T-cell (primary cell): ENCODE results near the gene PLCL2. TPM values are rescaled to one million over a fixed set of nuclear protein-coding genes. Genes with fewer than 3 reads are reported as not detected.
"Not testable (repeated sequence)": the region's sequence is repeated elsewhere in the genome, so short reads cannot be mapped to it uniquely, and the experiment has no call there.

Experiments
- ATAC-seq, 4 experiments: fragments of 200-7000 bp in 3 of 4; fragments of 150-1000 bp in 1 of 4; cut with Tn5 transposase; replicated peaks in 1 of 4; 1 replicate in 3 of 4; 2 replicates in 1 of 4; pipeline ENCODE4 v1.10.0; 2021; ENCODE audit warnings: moderate library complexity in 3 of 4, mild to moderate bottlenecking in 2 of 4, moderate number of reproducible peaks in 1 of 4
- CTCF ChIA-PET, 2 donors: fragments of 300-600 bp; sonication (Branson Sonifier 250); formaldehyde crosslinking; loops; one replicate each; lab custom pipeline; 2022; ENCODE audit warnings: antibody characterized with exemption in 2 of 2; lab: Charles Lee
- POLR2A ChIA-PET, 2 donors: fragments of 300-600 bp; sonication (Branson Sonifier 250); formaldehyde crosslinking; loops; one replicate each; lab custom pipeline; 2022; ENCODE audit warnings: antibody characterized with exemption in 2 of 2; lab: Charles Lee
- DNase-seq, 35 experiments: peaks; one replicate each; pipeline versions ENCODE4 v3.0.0 to v3.0.0-alpha.2; 2013 to 2023
- H3K27ac ChIP-seq: one replicate; pipeline ENCODE4 v1.5.1; 2013; ENCODE audit warnings: low read length
- H3K27me3 ChIP-seq, 2 experiments: replicated peaks in 1 of 2; 1 replicate in 1 of 2; 2 replicates in 1 of 2; pipeline versions ENCODE4 v1.6.1 to v1.7.0; 2013; ENCODE audit warnings: low read length in 1 of 2, mixed read lengths in 1 of 2; ENCODE audit not compliant: control insufficient read depth in 2 of 2, insufficient read depth in 2 of 2; ENCODE audit errors: extremely low read depth in 1 of 2
- H3K36me3 ChIP-seq, 2 donors: 1 replicate in 1 of 2; 2 replicates in 1 of 2; pipeline versions ENCODE4 v1.6.1 to v1.7.0; 2013; ENCODE audit warnings: low read length in 1 of 2; ENCODE audit not compliant: control insufficient read depth in 2 of 2, insufficient read depth in 1 of 2; ENCODE audit errors: extremely low read depth in 1 of 2
- H3K4me1 ChIP-seq, 2 experiments: 1 replicate in 1 of 2; 2 replicates in 1 of 2; pipeline versions ENCODE4 v1.6.1 to v1.7.0; 2013; ENCODE audit warnings: low read length in 2 of 2, mixed read lengths in 1 of 2; ENCODE audit not compliant: insufficient read depth in 2 of 2, control insufficient read depth in 1 of 2; ENCODE audit errors: extremely low read depth in 1 of 2
- H3K4me3 ChIP-seq, 2 donors: 1 replicate in 1 of 2; 2 replicates in 1 of 2; pipeline versions ENCODE4 v1.5.1 to v1.7.0; 2013; ENCODE audit warnings: mild to moderate bottlenecking in 2 of 2, low read length in 1 of 2, moderate library complexity in 1 of 2; ENCODE audit not compliant: control insufficient read depth in 1 of 2; ENCODE audit errors: extremely low read depth in 1 of 2
- H3K9me3 ChIP-seq: 2 replicates; pipeline ENCODE4 v1.7.0; 2013
- H3K27ac Mint-ChIP-seq, 2 donors: one replicate each; pipeline ENCODE4 v1.8.0; 2020 to 2021; ENCODE audit warnings: mild to moderate bottlenecking in 2 of 2, mixed read lengths in 2 of 2
- H3K27me3 Mint-ChIP-seq, 2 donors: one replicate each; pipeline ENCODE4 v1.8.0; 2021 to 2022; ENCODE audit warnings: mixed read lengths in 2 of 2
- H3K36me3 Mint-ChIP-seq: one replicate; pipeline ENCODE4 v1.8.0; 2021; ENCODE audit warnings: mixed read lengths
- H3K4me1 Mint-ChIP-seq, 3 donors: one replicate each; pipeline ENCODE4 v1.8.0; 2020 to 2022; ENCODE audit warnings: mixed read lengths in 3 of 3, mild to moderate bottlenecking in 1 of 3
- H3K4me3 Mint-ChIP-seq, 3 donors: one replicate each; pipeline ENCODE4 v1.8.0; 2020 to 2022; ENCODE audit warnings: mild to moderate bottlenecking in 3 of 3, mixed read lengths in 3 of 3, moderate library complexity in 3 of 3
- H3K9me3 Mint-ChIP-seq, 3 donors: one replicate each; pipeline ENCODE4 v1.8.0; 2020 to 2022; ENCODE audit warnings: mixed read lengths in 3 of 3
- WGBS: methylation state at CpG from one replicate; pipeline ENCODE4 v1.1.5; 2013; ENCODE audit warnings: missing lambda C conversion rate; ENCODE audit not compliant: insufficient coverage; 5-methylcytosine and 5-hydroxymethylcytosine counted together
- total RNA-seq, 35 experiments: library from RNA in 6 of 35; stranded (reverse) in 6 of 35; fragments of 120-200 nt in 1 of 35; gene quantifications; one replicate each; pipeline versions ENCODE4 v1.2.1 to v1.2.4 and lab custom pipeline; 2013 to 2026

PLCL2 gene
- total RNA-seq, 5 donors from 2014 or later (not counting 1 experiment from before 2014, with no cell fraction given), result 53.4 to 68.1 (median 60.9) TPM

DNA sequence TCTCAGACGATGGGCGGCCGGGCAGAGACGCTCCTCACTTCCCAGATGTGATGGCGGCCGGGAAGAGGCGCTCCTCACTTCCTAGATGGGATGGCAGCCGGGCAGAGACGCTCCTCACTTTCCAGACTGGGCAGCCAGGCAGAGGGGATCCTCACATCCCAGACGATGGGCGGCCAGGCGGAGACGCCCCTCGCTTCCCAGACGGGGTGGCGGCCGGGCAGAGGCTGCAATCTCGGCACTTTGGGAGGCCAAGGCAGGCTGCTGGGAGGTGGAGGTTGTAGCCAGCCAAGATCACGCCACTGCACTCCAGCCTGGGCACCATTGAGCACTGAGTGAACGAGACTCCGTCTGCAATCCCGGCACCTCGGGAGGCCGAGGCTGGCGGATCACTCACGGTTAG lies 95.8 kb downstream of the PLCL2 start:
- WGBS, result no CpG with 5 or more reads among the region's 26 CpGs
- CTCF ChIA-PET, H3K27ac Mint-ChIP-seq, H3K27me3 Mint-ChIP-seq, H3K4me3 ChIP-seq, H3K27ac ChIP-seq, H3K9me3 ChIP-seq, H3K4me1 ChIP-seq, H3K27me3 ChIP-seq, H3K4me3 Mint-ChIP-seq, H3K36me3 ChIP-seq, ATAC-seq, H3K9me3 Mint-ChIP-seq, DNase-seq, POLR2A ChIA-PET: not testable (repeated sequence)
- Mint-ChIP-seq H3K36me3 (peaks cover 18% of the 10 kb centered on the region), H3K4me1 (peaks cover 59 to 76% (median 72%) of the 10 kb centered on the region in 3 donors)

DNA sequence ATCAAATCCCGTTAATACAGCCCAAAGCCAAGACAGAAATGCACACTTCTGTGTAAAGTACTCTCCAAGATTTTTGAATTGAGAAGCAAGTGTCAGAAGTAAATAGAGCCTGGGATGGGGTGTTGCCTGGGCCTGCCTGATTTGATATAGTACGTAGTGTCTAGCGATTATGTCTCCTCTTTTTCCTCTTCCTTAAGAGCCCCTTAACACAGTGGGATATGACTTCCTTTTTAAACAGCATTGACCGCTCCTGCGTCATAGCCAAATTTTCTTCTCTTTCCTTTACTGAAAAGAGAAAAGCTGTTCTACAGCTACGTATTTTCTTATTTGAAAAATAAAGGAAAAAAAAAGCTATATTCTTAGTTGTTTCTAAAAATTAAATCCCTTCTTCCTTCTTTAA lies 97.7 kb downstream of the PLCL2 start:
- WGBS, result no CpG with 5 or more reads among the region's 6 CpGs
- H3K4me3 ChIP-seq, result no peak overlapping the region
- DNase-seq (no peak), ATAC-seq (no peak)
- H3K4me3 Mint-ChIP-seq, result no peak overlapping the region
- no peaks in the 10 kb centered on the region for H3K9me3 ChIP-seq
- peaks cover 10% of the 10 kb centered on the region for H3K36me3 Mint-ChIP-seq
- ChIA-PET CTCF (no interaction called here), POLR2A (interaction anchor here in 1 of 2 donors (0.6 kb wide), 1 partner anchor 16 kb away, joined by 3 read pairs; no protein-coding TSS in a partner anchor)
- no peak overlapping the region for H3K27ac Mint-ChIP-seq
- peaks cover 56 to 74% (median 72%) of the 10 kb centered on the region in 3 donors for H3K4me1 Mint-ChIP-seq
- no peaks in the 10 kb centered on the region for H3K27me3 ChIP-seq
- no peaks in the 10 kb centered on the region for H3K27me3 Mint-ChIP-seq
- no peaks in the 10 kb centered on the region for H3K36me3 ChIP-seq
- no peaks in the 10 kb centered on the region for H3K4me1 ChIP-seq
- H3K27ac ChIP-seq, result no peak overlapping the region
- no peaks in the 10 kb centered on the region for H3K9me3 Mint-ChIP-seq

DNA sequence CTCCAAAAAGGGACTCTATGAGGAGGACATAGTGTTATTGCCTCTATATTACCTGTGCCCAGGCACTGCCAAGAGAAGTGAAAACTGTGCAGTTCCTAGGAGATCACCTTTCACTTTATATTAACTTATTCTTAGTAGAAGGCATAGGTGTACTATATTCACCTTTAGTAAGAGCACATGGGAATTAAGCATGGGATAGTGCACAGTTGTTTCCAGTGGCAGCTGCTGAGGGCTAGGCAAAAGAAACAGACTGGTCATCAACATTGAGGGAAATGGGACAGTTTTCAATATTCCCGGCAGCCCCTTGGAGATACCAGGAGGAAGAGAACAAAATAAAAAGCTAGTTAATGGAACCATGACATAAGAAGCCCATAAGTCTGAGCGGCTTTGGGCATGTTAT lies 100.9 kb downstream of the PLCL2 start:
- H3K4me1 Mint-ChIP-seq, result peaks cover 72 to 88% (median 87%) of the 10 kb centered on the region in 3 donors
- Histone ChIP-seq H3K4me3 (no peak overlapping the region), H3K36me3 (no peaks in the 10 kb centered on the region), H3K27me3 (no peaks in the 10 kb centered on the region), H3K4me1 (no peaks in the 10 kb centered on the region), H3K27ac (no peak overlapping the region), H3K9me3 (no peaks in the 10 kb centered on the region)
- WGBS, result 100% methylated on average over 1 of the region's 2 CpGs
- H3K27me3 Mint-ChIP-seq, result no peaks in the 10 kb centered on the region
- H3K36me3 Mint-ChIP-seq, result peaks cover 10% of the 10 kb centered on the region
- DNase-seq (no peak), ATAC-seq (no peak)
- no peaks in the 10 kb centered on the region for H3K9me3 Mint-ChIP-seq
- ChIA-PET POLR2A (interaction anchor here in 1 of 2 donors (0.9 kb wide), 1 partner anchor 8 kb away, joined by 4 read pairs; no protein-coding TSS in a partner anchor), CTCF (interaction anchor here in 1 of 2 donors (1.2 kb wide), 1 partner anchor 10 kb away, joined by 3 read pairs; no protein-coding TSS in a partner anchor)
- H3K27ac Mint-ChIP-seq, result no peak overlapping the region
- no peak overlapping the region for H3K4me3 Mint-ChIP-seq

DNA sequence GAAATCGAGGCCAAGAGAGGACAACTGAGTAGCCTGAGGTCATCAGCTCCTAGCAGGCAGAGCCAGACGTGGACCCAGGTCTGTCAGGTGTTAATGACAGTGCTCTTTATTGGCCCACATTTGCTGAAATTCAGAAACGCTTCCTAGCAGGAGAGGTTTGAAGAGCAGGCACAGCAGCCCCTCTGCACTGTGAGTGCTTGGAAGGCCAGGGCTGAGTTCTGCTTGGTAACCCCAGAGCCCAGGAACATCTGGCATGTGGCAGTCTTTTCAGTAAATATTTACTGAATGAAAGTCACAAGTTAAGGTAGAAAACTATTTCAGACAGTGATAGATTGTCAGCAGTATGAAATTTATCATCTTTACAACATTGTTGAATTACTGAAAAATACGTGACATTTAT lies 102.4 kb downstream of the PLCL2 start:
- Histone ChIP-seq H3K36me3 (no peaks in the 10 kb centered on the region), H3K27ac (no peak overlapping the region), H3K9me3 (no peaks in the 10 kb centered on the region), H3K4me1 (peaks cover under 1 to 10% of the 10 kb centered on the region in 2 experiments), H3K27me3 (no peaks in the 10 kb centered on the region), H3K4me3 (no peak overlapping the region)
- no peak for DNase-seq
- ChIA-PET CTCF (no interaction called here), POLR2A (no interaction called here)
- Mint-ChIP-seq H3K4me3 (no peak overlapping the region), H3K9me3 (no peaks in the 10 kb centered on the region), H3K27me3 (no peaks in the 10 kb centered on the region), H3K4me1 (peaks cover 73 to 85% (median 83%) of the 10 kb centered on the region in 3 donors), H3K27ac (no peak overlapping the region), H3K36me3 (no peaks in the 10 kb centered on the region)
- no peak for ATAC-seq
- 95% methylated on average over 2 of the region's 4 CpGs for WGBS

DNA sequence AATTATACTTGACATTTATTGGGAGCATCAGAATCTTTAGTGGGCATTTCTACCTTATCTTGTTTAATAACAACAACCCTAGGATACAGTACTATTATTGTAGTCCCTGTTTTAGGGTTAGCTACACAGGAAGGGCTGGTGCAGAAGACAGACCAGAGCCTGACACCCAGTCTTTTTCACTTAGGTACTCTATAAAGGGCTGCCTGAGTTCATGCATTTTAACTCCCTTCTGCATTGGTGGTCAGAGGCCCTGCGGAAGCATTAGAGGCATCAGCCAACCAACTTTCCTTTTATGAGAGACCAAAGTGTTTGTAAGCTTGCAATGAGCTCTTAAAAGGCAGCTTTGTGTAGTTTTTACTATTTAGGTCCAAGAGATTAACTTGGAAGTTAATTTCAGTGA lies 105.4 kb downstream of the PLCL2 start:
- H3K27me3 Mint-ChIP-seq, result no peaks in the 10 kb centered on the region
- no peak overlapping the region for H3K27ac Mint-ChIP-seq
- ATAC-seq (no peak), DNase-seq (no peak)
- Histone ChIP-seq H3K4me1 (peaks cover 12 to 28% of the 10 kb centered on the region in 2 experiments), H3K27ac (no peak overlapping the region), H3K36me3 (no peaks in the 10 kb centered on the region), H3K9me3 (no peaks in the 10 kb centered on the region), H3K4me3 (no peak overlapping the region), H3K27me3 (no peaks in the 10 kb centered on the region)
- H3K36me3 Mint-ChIP-seq, result no peaks in the 10 kb centered on the region
- no CpG with 5 or more reads among the region's 1 CpG for WGBS
- ChIA-PET POLR2A (interaction anchor here in 1 of 2 donors (0.6 kb wide), 1 partner anchor 44 kb away, joined by 5 read pairs; no protein-coding TSS in a partner anchor), CTCF (no interaction called here)
- no peak overlapping the region for H3K4me3 Mint-ChIP-seq
- no peaks in the 10 kb centered on the region for H3K9me3 Mint-ChIP-seq
- peaks cover 86 to 90% (median 89%) of the 10 kb centered on the region in 3 donors for H3K4me1 Mint-ChIP-seq

DNA sequence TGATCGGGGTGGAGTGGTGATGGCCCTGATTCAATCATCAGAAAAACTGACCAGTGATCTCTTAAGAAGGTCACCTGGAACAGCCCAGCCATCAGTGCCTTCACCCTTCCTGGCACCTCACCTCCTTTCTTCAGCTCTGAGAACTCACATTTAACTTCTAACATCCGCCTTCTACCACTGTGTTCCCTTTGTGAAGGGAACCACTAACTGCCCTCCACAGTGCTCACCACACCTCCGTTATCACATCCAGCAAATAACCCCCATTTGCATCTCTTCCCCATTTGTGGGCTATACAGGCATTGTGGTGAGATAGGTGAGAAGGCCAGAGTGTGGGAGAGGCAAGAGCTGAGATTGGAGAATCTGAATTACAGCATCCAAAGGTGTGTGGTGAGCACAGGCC lies 107.4 kb downstream of the PLCL2 start:
- Histone ChIP-seq H3K9me3 (no peaks in the 10 kb centered on the region), H3K4me3 (no peak overlapping the region), H3K36me3 (no peaks in the 10 kb centered on the region), H3K27ac (no peak overlapping the region), H3K27me3 (no peaks in the 10 kb centered on the region), H3K4me1 (peaks cover 22 to 38% of the 10 kb centered on the region in 2 experiments)
- Mint-ChIP-seq H3K9me3 (no peaks in the 10 kb centered on the region), H3K36me3 (no peaks in the 10 kb centered on the region), H3K27me3 (no peaks in the 10 kb centered on the region), H3K27ac (peak overlapping the region in 1 of 2 donors; percentile 68), H3K4me3 (peak overlapping the region in 1 of 3 donors; percentile 18), H3K4me1 (peaks cover 88 to 90% (median 89%) of the 10 kb centered on the region in 3 donors)
- ChIA-PET POLR2A (no interaction called here), CTCF (no interaction called here)
- DNase-seq (peak in 1 of 35 experiments; percentile 3), ATAC-seq (no peak)
- WGBS, result 67% methylated on average over 1 of the region's 3 CpGs
